ENCODE data around the gene SAMD5. TPM values are rescaled to one million over a fixed set of nuclear protein-coding genes. Genes with fewer than 3 reads are reported as not detected.
A peak's percentile ranks its signal among the peaks of the same experiment; 100 is the strongest.

Gene SAMD5
- total and polyA plus RNA-seq, 2 donors (not counting 1 experiment from before 2014, with no cell fraction given) = 4.0 to 5.9 TPM

DNA sequence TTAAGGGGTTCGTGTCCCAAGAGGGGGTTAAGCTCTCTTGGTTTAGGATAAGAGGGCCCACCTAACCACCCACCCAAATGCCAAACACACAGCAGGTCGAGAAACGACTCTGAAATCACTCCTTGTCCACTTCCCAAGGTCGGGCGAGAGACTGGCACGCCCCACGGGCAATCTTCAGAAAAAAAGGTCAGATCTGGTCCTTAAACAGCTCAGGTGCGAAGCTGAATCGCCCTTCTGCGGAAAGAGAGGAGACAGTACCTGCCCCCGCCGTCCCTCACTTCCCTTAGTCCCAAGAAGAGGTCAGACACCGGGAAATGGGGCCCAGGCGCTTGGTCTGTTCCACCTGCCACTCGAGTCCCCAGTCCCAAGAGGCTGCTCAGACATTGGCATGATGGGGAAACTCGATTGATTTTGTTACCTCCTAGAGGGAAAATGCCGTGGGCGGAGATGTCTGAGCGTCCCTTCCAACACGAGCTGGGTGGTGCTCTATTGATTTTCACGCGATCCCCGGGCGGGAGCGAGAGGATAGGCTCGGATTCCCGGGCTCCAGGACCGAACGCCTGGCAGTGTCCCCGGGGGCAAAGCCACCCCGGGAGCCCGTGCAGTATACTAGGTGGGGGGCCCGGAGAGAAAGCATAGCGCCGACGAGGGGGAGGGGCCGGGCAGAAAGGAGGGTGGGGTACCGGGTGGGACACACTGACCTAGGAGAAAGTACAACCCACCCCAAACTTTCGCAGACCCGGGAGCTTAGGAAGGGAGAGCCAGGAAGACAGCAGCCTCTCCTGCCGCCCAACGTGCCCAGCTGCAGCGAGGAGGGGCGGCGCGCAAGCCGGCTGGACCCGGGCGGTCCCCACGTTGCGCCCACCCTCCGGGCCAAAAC lies 1.1 kb upstream of the SAMD5 start:
- H3K79me2 ChIP-seq (ENCODE audit: control insufficient read depth, insufficient read depth, low read length) = no peaks in the 10 kb centered on the region
- peaks cover 2% of the 10 kb centered on the region for H3K27me3 ChIP-seq (ENCODE audit: control insufficient read depth, insufficient read depth, low read length)
- H3K4me1 ChIP-seq (ENCODE audit: control insufficient read depth, extremely low read depth, insufficient read depth, low read length) = peaks cover 7% of the 10 kb centered on the region
- peak overlapping the region; percentile 59 for H3K9ac ChIP-seq (ENCODE audit: insufficient read depth, low read length)
- H3K27ac ChIP-seq (ENCODE audit: insufficient read depth, low read length) = peak overlapping the region; percentile 23
- no peaks in the 10 kb centered on the region for H3K9me3 ChIP-seq (ENCODE audit: control insufficient read depth, insufficient read depth, low read depth, low read length)
- peak overlapping the region; percentile 89 for H3K4me2 ChIP-seq (ENCODE audit: extremely low read depth, insufficient read depth, low read length)
- no peaks in the 10 kb centered on the region for H3K36me3 ChIP-seq (ENCODE audit: control insufficient read depth, insufficient read depth, low read length)
- no peaks in the 10 kb centered on the region for H4K20me1 ChIP-seq (ENCODE audit: control insufficient read depth, extremely low read depth, insufficient read depth, low read length)
- H2AFZ ChIP-seq (ENCODE audit: low read length) = peak overlapping the region; percentile 80
- TF ChIP-seq, protein P1, sequence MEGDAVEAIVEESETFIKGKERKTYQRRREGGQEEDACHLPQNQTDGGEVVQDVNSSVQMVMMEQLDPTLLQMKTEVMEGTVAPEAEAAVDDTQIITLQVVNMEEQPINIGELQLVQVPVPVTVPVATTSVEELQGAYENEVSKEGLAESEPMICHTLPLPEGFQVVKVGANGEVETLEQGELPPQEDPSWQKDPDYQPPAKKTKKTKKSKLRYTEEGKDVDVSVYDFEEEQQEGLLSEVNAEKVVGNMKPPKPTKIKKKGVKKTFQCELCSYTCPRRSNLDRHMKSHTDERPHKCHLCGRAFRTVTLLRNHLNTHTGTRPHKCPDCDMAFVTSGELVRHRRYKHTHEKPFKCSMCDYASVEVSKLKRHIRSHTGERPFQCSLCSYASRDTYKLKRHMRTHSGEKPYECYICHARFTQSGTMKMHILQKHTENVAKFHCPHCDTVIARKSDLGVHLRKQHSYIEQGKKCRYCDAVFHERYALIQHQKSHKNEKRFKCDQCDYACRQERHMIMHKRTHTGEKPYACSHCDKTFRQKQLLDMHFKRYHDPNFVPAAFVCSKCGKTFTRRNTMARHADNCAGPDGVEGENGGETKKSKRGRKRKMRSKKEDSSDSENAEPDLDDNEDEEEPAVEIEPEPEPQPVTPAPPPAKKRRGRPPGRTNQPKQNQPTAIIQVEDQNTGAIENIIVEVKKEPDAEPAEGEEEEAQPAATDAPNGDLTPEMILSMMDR (conservative IDR thresholded peaks at IDR 0.05 in 1 of 2, IDR thresholded peaks at IDR 0.05 in 1 of 2; ENCODE audit: low read depth in 1 of 2, low read length in 2 of 2) = no peak
- TF ChIP-seq EZH2 (IDR thresholded peaks at IDR 0.05; ENCODE audit: low read length, missing control alignments) = no peak
- peak overlapping the region; percentile 72 to 81 (median 76) for H3K4me3 ChIP-seq (replicated peaks in 1 of 4; ENCODE audit: control extremely low read depth in 1 of 4, insufficient read depth in 1 of 4, low read depth in 3 of 4, low read length in 4 of 4)
- peak in 1 of 2 donors; percentile 13 for DNase-seq (ENCODE audit: low read depth in 2 of 2)

DNA sequence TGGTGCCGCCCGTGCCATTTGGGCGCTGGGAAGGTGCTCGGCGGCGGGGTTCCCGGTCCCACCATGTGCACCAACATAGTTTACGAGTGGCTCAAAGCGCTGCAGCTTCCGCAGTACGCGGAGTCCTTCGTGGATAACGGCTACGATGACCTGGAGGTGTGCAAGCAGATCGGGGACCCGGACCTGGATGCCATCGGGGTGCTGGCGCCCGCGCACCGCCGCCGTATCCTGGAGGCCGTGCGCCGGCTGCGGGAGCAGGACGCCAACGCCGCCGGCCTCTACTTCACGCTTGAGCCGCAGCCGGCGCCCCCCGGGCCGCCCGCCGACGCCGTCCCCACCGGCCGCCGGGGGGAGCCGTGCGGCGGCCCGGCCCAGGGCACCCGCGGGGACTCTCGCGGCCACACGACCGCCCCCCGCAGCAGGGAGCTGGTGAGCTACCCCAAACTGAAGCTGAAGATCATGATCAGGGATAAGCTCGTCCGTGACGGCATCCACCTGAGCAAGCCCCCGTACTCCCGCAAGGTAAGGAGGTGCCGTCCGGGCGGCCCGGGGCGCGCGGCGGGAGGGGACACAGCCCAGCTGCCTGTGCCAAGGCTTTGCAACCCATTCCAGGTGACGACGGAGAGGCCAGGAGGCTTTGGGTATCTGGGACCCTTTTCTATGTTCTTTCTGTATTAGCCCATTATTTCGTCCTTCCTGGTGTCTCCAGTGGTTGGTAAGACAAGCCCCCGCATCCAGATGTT lies 547 bp downstream of the SAMD5 start:
- no peaks in the 10 kb centered on the region for H3K79me2 ChIP-seq (ENCODE audit: control insufficient read depth, insufficient read depth, low read length)
- no peaks in the 10 kb centered on the region for H3K9me3 ChIP-seq (ENCODE audit: control insufficient read depth, insufficient read depth, low read depth, low read length)
- peak overlapping the region; percentile 88 for H3K4me2 ChIP-seq (ENCODE audit: extremely low read depth, insufficient read depth, low read length)
- no peak for DNase-seq (ENCODE audit: low read depth in 2 of 2)
- H3K27me3 ChIP-seq (ENCODE audit: control insufficient read depth, insufficient read depth, low read length) = peaks cover 2% of the 10 kb centered on the region
- H3K4me1 ChIP-seq (ENCODE audit: control insufficient read depth, extremely low read depth, insufficient read depth, low read length) = peaks cover 7% of the 10 kb centered on the region
- H4K20me1 ChIP-seq (ENCODE audit: control insufficient read depth, extremely low read depth, insufficient read depth, low read length) = no peaks in the 10 kb centered on the region
- peak overlapping the region; percentile 48 for H3K9ac ChIP-seq (ENCODE audit: insufficient read depth, low read length)
- H3K27ac ChIP-seq (ENCODE audit: insufficient read depth, low read length) = no peak overlapping the region
- H3K36me3 ChIP-seq (ENCODE audit: control insufficient read depth, insufficient read depth, low read length) = no peaks in the 10 kb centered on the region
- TF ChIP-seq EZH2 (IDR thresholded peaks at IDR 0.05; ENCODE audit: low read length, missing control alignments) = peak; percentile 20
- TF ChIP-seq, protein P1 (conservative IDR thresholded peaks at IDR 0.05 in 1 of 2, IDR thresholded peaks at IDR 0.05 in 1 of 2; ENCODE audit: low read depth in 1 of 2, low read length in 2 of 2) = no peak
- H3K4me3 ChIP-seq (replicated peaks in 1 of 4; ENCODE audit: control extremely low read depth in 1 of 4, insufficient read depth in 1 of 4, low read depth in 3 of 4, low read length in 4 of 4) = peak overlapping the region; percentile 75 to 85 (median 80)
- H2AFZ ChIP-seq (ENCODE audit: low read length) = peak overlapping the region; percentile 66

DNA sequence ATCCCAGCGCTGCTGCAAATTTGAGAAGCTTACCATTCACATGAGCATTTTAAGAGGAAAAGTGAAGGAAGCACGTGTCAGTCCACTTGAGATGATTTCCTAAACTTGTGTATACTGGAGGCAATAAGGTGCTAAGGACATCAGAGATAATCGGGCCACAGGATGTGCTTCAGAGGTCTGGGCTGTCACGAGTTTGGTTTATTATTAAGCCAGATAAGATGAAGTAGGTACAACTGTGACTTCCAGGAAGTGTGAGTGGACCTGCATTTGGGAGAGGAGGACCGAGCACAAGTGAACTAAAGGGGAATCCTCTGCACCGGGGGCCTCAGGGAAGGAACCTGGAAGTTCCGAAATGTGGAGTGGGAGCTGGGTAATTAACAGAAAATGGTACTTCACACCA lies 1.4 kb downstream of the SAMD5 start:
- TF ChIP-seq EZH2 (IDR thresholded peaks at IDR 0.05; ENCODE audit: low read length, missing control alignments) = no peak
- TF ChIP-seq, protein P1 (conservative IDR thresholded peaks at IDR 0.05 in 1 of 2, IDR thresholded peaks at IDR 0.05 in 1 of 2; ENCODE audit: low read depth in 1 of 2, low read length in 2 of 2) = no peak
- Histone ChIP-seq H3K4me2 (ENCODE audit: extremely low read depth, insufficient read depth, low read length) (peak overlapping the region; percentile 77), H3K79me2 (ENCODE audit: control insufficient read depth, insufficient read depth, low read length) (no peaks in the 10 kb centered on the region), H3K4me1 (ENCODE audit: control insufficient read depth, extremely low read depth, insufficient read depth, low read length) (peaks cover 7% of the 10 kb centered on the region), H3K9ac (ENCODE audit: insufficient read depth, low read length) (no peak overlapping the region), H3K4me3 (replicated peaks in 1 of 4; ENCODE audit: control extremely low read depth in 1 of 4, insufficient read depth in 1 of 4, low read depth in 3 of 4, low read length in 4 of 4) (peak overlapping the region; percentile 45 to 85 (median 74)), H3K27me3 (ENCODE audit: control insufficient read depth, insufficient read depth, low read length) (peaks cover 2% of the 10 kb centered on the region), H3K27ac (ENCODE audit: insufficient read depth, low read length) (no peak overlapping the region), H2AFZ (ENCODE audit: low read length) (no peak overlapping the region), H3K9me3 (ENCODE audit: control insufficient read depth, insufficient read depth, low read depth, low read length) (no peaks in the 10 kb centered on the region), H4K20me1 (ENCODE audit: control insufficient read depth, extremely low read depth, insufficient read depth, low read length) (no peaks in the 10 kb centered on the region), H3K36me3 (ENCODE audit: control insufficient read depth, insufficient read depth, low read length) (no peaks in the 10 kb centered on the region)
- no peak for DNase-seq (ENCODE audit: low read depth in 2 of 2)
